Islet of Langerhans (tissue), 1 donor: ENCODE data around the gene MOSPD3.
"Not testable (repeated sequence)": the region's sequence is repeated elsewhere in the genome, so short reads cannot be mapped to it uniquely, and the experiment has no call there.

ENCODE experiments used
- FAIRE-seq: peaks from one replicate; lab custom pipeline; 2011; peaks lifted over from hg19 to GRCh38; lab: Jason Lieb, UNC

Gene MOSPD3

GRCh38 chr7:100626530-100627237 lies 14.3 kb downstream of the MOSPD3 start:
- FAIRE-seq: no peak

DNA sequence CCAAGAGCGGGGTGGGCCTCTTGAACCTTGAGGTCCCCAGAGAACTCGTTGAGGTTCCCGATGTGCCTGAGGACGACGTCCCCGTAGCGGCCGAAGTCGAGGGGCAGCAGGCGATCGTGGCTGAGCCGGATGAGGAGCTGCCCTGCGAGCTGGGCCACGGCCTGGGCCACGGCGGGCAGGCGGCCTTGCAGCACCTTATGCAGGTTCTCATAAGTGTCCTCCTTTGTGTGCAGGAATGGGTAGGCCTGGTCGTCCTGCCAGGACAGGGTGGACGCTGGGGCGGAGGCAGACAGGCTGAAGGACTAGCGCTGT lies 14.9 kb downstream of the MOSPD3 start:
- no peak for FAIRE-seq

DNA sequence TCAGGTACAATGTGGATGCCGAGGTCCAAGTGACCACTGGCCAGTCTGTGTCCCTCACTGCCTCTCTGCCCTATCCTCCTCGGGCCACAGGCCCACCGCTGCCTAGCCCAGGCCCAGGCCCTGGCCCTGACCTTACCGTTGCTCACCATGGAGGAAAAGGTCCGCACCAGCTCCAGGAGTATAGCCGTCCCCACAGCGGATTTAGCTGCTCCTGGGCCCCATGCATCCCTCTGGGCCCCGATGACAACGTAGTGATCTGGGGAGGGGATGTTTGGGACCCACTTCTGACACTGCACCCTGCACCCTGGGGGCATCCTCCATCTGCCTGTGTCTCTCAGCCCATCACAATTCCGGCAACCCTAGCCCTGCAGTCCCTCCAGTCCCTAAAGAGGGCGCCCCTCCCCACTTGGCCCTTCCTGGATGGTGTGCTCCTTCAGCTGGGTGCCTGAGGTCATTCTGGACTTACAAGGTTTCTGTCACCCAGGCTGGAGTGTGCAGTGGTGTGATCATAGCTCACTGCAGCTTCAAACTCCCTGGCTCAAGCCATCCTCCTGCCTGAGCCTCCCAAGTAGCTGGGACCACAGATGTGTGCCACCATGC lies 16.9 kb downstream of the MOSPD3 start:
- no peak for FAIRE-seq

DNA sequence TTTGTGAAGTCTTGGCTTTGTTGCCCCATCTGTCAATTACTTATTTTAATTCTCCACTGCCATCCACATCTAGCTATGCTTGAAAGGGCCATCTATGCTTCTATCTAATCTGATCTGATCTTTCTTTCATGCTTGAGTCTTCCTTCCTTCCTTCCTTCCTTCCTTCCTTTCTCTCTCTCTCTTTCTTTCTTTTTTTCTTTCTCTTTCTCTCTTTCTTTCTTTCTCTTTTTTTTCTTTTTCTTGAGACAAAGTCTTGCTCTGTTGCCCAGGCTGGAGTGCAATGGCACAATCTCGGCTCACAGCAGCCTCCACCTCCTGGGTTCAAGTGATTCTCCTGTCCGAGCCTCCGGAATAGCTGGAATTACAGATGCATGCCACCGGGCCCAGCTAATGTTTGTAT lies 17.7 kb downstream of the MOSPD3 start:
- no peak for FAIRE-seq

GRCh38 chr7:100632951-100633717 lies 20.8 kb downstream of the MOSPD3 start:
- no peak for FAIRE-seq

GRCh38 chr7:100639995-100640516 lies 27.7 kb downstream of the MOSPD3 start:
- no peak for FAIRE-seq

DNA sequence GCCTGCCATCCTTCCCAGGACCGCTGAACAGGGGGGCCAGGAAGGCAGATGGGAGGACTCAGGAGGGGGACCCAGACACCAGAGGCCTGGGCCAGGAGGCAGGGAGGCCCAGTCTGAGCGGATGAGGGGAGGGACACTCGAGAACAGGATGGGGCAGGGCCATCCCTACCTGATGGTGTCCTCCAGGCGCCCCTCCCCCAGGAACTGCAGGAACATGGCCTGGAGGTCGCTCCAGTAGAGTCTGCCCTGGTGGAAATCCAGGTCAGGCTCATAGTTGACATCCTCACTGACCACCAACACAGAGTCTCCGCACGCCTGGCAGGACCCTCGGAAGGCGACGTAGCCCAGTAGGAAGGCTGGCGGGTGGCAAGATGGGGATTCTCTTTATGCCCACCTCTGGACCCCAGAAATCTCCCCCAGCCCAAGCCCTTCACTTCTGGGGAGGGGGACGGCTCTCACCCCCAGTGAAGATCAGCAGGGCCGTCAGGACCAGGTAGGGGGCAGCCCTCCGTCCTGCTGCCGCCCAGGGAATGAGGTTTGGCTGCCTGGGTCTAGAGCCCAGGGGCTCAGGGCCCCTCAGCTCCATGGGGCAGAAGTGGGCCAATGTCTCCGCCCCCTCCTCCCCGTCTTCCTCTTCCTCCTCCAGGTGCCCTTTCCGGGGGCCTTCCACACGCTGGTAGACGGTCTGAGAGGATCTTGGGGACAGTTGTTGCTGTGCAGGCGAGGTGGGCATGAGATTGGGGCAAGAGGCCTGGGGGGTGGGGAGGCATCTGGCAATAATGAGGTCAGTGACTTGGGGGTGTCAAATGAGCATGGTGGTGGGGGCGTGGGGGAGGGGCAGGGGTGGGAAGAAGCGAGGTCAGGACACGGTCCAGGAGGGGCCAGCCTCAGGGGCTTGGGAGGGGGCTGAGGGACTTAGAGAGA lies 28.4 kb downstream of the MOSPD3 start:
- no peak for FAIRE-seq

GRCh38 chr7:100641463-100641859 lies 29.1 kb downstream of the MOSPD3 start, which contains the start of gene TFR2:
Gene TFR2 (minus strand): TSS chr7:100641552. CDS start chr7:100641509, 43 bp downstream.
- FAIRE-seq: no peak

- no peak for FAIRE-seq
These were observed 29.7 kb downstream of the MOSPD3 start for GRCh38 chr7:100641860-100642533.

GRCh38 chr7:100642534-100642907 lies 30.2 kb downstream of the MOSPD3 start:
- FAIRE-seq: no peak

DNA sequence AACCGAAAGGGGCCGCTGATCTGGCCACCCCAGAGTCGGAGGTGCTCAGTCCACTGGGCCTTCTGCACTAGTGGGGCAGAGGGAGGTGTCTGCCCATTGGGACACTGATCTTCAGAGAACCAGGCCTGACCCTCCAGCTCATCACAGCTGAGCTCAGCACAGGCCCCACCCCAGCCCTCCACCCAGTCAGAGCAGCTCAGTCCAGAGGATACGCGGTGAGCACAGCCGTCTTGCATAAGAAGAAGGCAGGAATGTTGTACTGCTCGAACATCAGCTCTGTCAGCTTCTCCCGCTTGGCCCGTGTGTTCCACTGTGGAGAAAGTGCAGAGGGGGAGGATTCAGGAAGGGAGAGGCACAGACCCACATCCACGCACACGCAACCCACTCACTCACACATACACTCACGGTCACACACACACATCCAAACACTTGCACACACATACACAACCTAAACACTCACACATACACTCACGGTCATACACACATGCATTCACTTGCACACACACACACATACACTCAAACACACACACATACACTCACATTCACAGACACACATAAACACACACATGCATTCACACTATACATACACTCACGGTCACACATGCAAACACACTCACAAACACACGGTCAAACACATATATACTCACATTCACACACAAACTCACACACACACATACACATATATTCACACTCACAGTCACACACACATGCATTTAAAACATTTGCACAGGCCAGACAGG lies 37.7 kb downstream of the MOSPD3 start:
- FAIRE-seq: no peak

DNA sequence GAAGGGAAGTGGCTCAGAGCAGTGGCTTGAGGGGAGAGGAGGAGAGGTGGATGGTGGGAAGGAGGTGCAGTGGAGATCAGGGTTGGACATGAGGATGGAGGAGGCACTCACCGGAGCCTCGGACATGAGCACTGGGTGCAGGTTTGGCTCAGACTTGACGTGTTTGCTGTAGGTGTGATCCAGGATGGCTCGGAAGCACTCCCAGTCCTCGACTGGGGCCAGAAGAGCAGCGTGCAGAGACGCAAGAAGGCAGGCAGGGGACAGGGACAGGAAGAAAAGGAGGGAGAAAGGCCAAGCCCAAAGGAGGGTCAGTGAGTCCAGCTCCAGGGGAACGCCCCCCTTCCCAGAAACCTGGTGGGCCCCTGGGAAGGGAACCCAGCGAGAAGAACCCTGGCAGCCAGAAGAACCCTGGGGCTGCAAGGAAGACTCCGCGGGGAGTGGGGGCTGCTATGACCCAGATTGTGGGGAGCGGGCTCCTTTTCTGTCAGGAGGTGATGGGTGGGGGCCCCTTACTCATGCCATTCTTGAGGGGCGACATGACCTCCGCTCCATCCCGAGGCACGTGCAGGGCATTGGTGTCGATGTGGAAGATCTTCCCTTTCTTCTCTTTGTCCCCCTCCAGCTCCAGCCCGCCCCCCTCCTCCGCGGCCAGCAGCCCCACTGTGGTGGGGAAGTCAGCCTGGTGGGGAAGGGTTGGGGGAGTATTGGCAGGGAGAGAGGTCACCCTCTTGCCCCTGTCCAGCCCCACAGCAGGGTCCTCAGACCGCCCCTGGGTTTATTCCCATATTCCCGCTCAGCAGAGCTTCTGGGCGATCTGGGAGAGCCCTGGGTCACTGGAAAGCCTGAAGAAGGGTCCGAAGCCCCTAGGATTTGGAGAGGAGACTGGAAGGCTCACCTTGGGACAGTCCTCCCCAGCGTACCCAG lies 42.8 kb downstream of the MOSPD3 start:
- FAIRE-seq: no peak

- no peak for FAIRE-seq
These were observed 43.8 kb downstream of the MOSPD3 start, which contains the start of gene ACTL6B for GRCh38 chr7:100655908-100656674. Gene ACTL6B (minus strand): TSS chr7:100656448. CDS start chr7:100656354, 94 bp downstream.

GRCh38 chr7:100662194-100662776 lies 49.9 kb downstream of the MOSPD3 start:
- not testable (repeated sequence) for FAIRE-seq
